Keratinocyte (primary cell): ENCODE results near the gene GDPD4. TPM values are rescaled to one million over a fixed set of nuclear protein-coding genes. Genes with fewer than 3 reads are reported as not detected.

Source experiments
- DNase-seq: peaks from one replicate; pipeline ENCODE4 v3.0.0-alpha.2; 2011; ENCODE audit warnings: low read depth, missing footprints, low spot score
- FAIRE-seq: peaks from 2 replicates; lab custom pipeline; 2011; peaks lifted over from hg19 to GRCh38; lab: Jason Lieb, UNC
- H2AFZ ChIP-seq: 2 replicates; pipeline ENCODE4 v1.6.0; 2012; ENCODE audit warnings: low read length, control low read depth, inconsistent platforms; ENCODE audit not compliant: control insufficient read depth
- H3K27ac ChIP-seq: 2 replicates; pipeline ENCODE4 v1.5.1; 2011; ENCODE audit warnings: low read length; ENCODE audit not compliant: control insufficient read depth, insufficient read depth
- H3K27me3 ChIP-seq: 3 replicates; pipeline ENCODE4 v1.6.0; 2011; ENCODE audit warnings: low read length; ENCODE audit not compliant: control insufficient read depth, insufficient read depth; ENCODE audit errors: extremely low read depth
- H3K36me3 ChIP-seq, 2 experiments: 2 replicates in 1 of 2; 3 replicates in 1 of 2; pipeline ENCODE4 v1.5.1; 2011; ENCODE audit warnings: low read length in 2 of 2, mild to moderate bottlenecking in 1 of 2; ENCODE audit not compliant: control insufficient read depth in 2 of 2, insufficient read depth in 2 of 2; ENCODE audit errors: extremely low read depth in 1 of 2
- H3K4me1 ChIP-seq: 3 replicates; pipeline ENCODE4 v1.5.1; 2011; ENCODE audit warnings: low read length; ENCODE audit not compliant: control insufficient read depth, insufficient read depth; ENCODE audit errors: extremely low read depth
- H3K4me2 ChIP-seq: 3 replicates; pipeline ENCODE4 v1.6.0; 2011; ENCODE audit warnings: low read depth, low read length; ENCODE audit not compliant: control insufficient read depth, insufficient read depth; ENCODE audit errors: extremely low read depth
- H3K4me3 ChIP-seq, 3 experiments: fragments of 200-600 bp in 1 of 3; sonication (generic) in 1 of 3; 2 replicates in 2 of 3; 3 replicates in 1 of 3; pipeline ENCODE4 v1.5.1; 2011 to 2016; ENCODE audit warnings: low read length in 3 of 3, mild to moderate bottlenecking in 3 of 3, control low read depth in 2 of 3, inconsistent platforms in 1 of 3, low read depth in 1 of 3, mixed read lengths in 1 of 3, mixed run types in 1 of 3, moderate library complexity in 1 of 3; ENCODE audit not compliant: control insufficient read depth in 2 of 3, insufficient read depth in 2 of 3; ENCODE audit errors: extremely low read depth in 1 of 3
- H3K79me2 ChIP-seq: 2 replicates; pipeline ENCODE4 v1.6.0; 2012; ENCODE audit warnings: low read length; ENCODE audit not compliant: control insufficient read depth, insufficient read depth
- H3K9ac ChIP-seq: 3 replicates; pipeline ENCODE4 v1.6.0; 2011; ENCODE audit warnings: low read length; ENCODE audit not compliant: control insufficient read depth, insufficient read depth; ENCODE audit errors: extremely low read depth
- H3K9me1 ChIP-seq: 3 replicates; pipeline ENCODE4 v1.6.0; 2011; ENCODE audit warnings: low read length; ENCODE audit not compliant: control insufficient read depth, insufficient read depth; ENCODE audit errors: extremely low read depth
- H3K9me3 ChIP-seq: 2 replicates; pipeline ENCODE4 v1.5.1; 2012; ENCODE audit warnings: low read depth, low read length; ENCODE audit not compliant: control insufficient read depth
- H4K20me1 ChIP-seq: 3 replicates; pipeline ENCODE4 v1.6.0; 2011; ENCODE audit warnings: low read length; ENCODE audit not compliant: control insufficient read depth, insufficient read depth; ENCODE audit errors: extremely low read depth
- CTCF ChIP-seq, 3 experiments: IDR thresholded peaks in 1 of 3; conservative IDR thresholded peaks in 1 of 3; optimal IDR thresholded peaks in 1 of 3; 2 replicates in 2 of 3; 3 replicates in 1 of 3; pipeline versions ENCODE3 to v1.5.1; 2011; ENCODE audit warnings: low read length in 3 of 3, mild to moderate bottlenecking in 3 of 3, moderate library complexity in 2 of 3, control low read depth in 1 of 3, inconsistent platforms in 1 of 3; ENCODE audit not compliant: insufficient read depth in 2 of 3; ENCODE audit errors: extremely low read depth in 1 of 3
- EZH2 ChIP-seq: IDR thresholded peaks from one replicate; pipeline ENCODE4 v1.6.1; 2012; ENCODE audit warnings: inconsistent platforms, mild to moderate bottlenecking, low read length, moderate library complexity
- dilution Hi-C: fragments of 300-500 bp; cut with MboI; formaldehyde crosslinking; loops from one replicate; pipeline ENCODE4 v1.7.0; 2020; ENCODE audit warnings: low sequenced_read_pairs; ENCODE audit not compliant: extremely low pct_ligation_motif_present
- polyA plus RNA-seq, 5 experiments: library from polyadenylated mRNA; depleted of rRNA in 3 of 5; stranded (reverse) in 3 of 5; stranded (forward) in 1 of 5; unstranded in 1 of 5; fragments of >200 nt; gene quantifications; 1 replicate in 1 of 5; 2 replicates in 3 of 5; 3 replicates in 1 of 5; pipeline versions ENCODE4 v1.2.1 to v1.2.3, GENCODE V29; 2011 to 2012; ENCODE audit warnings: missing spikeins in 2 of 5, low read depth in 1 of 5, low replicate concordance in 1 of 5

GDPD4 gene
- polyA plus RNA-seq, 1 donor (not counting 4 experiments of a cell fraction or from before 2014, with no cell fraction given) = not detected

- no peak for TF ChIP-seq EZH2
- TF ChIP-seq CTCF (optimal IDR thresholded peaks at IDR 0.05 in 1 of 3, IDR thresholded peaks at IDR 0.05 in 1 of 3, conservative IDR thresholded peaks at IDR 0.05 in 1 of 3; ENCODE audit: extremely low read depth in 1 of 3, insufficient read depth in 2 of 3, low read length in 3 of 3) = no peak
- Histone ChIP-seq H3K27ac (no peak overlapping the region), H3K36me3 (no peaks in the 10 kb centered on the region), H3K9ac (no peak overlapping the region), H2AFZ (no peak overlapping the region), H3K27me3 (no peaks in the 10 kb centered on the region), H3K9me3 (peaks cover 2% of the 10 kb centered on the region), H3K4me3 (no peak overlapping the region), H4K20me1 (no peaks in the 10 kb centered on the region), H3K4me1 (peaks cover 13% of the 10 kb centered on the region), H3K4me2 (no peak overlapping the region), H3K79me2 (no peaks in the 10 kb centered on the region), H3K9me1 (no peaks in the 10 kb centered on the region)
- dilution Hi-C loops = no loop called here
- DNase-seq = no peak
- no peak for FAIRE-seq
These were observed 112.6 kb downstream of the GDPD4 start for GRCh38 chr11:77188633-77189491.

GRCh38 chr11:77187776-77188632 is 113.5 kb downstream of the GDPD4 start:
- peaks cover 2% of the 10 kb centered on the region for H3K9me3 ChIP-seq
- no peaks in the 10 kb centered on the region for H3K79me2 ChIP-seq
- H2AFZ ChIP-seq = no peak overlapping the region
- H3K27ac ChIP-seq = no peak overlapping the region
- TF ChIP-seq CTCF (optimal IDR thresholded peaks at IDR 0.05 in 1 of 3, IDR thresholded peaks at IDR 0.05 in 1 of 3, conservative IDR thresholded peaks at IDR 0.05 in 1 of 3; ENCODE audit: extremely low read depth in 1 of 3, insufficient read depth in 2 of 3, low read length in 3 of 3) (peak; percentile 84 to 97 (median 96)), EZH2 (no peak)
- no peaks in the 10 kb centered on the region for H4K20me1 ChIP-seq
- H3K9ac ChIP-seq = no peak overlapping the region
- peaks cover 13% of the 10 kb centered on the region for H3K4me1 ChIP-seq
- H3K4me2 ChIP-seq = no peak overlapping the region
- no peaks in the 10 kb centered on the region for H3K9me1 ChIP-seq
- DNase-seq (no peak), FAIRE-seq (peak; percentile 90)
- no peak overlapping the region for H3K4me3 ChIP-seq
- dilution Hi-C loops = no loop called here
- no peaks in the 10 kb centered on the region for H3K27me3 ChIP-seq
- no peaks in the 10 kb centered on the region for H3K36me3 ChIP-seq
